GM18519 (cell line): ENCODE measurements around the gene KRTAP3-2.
"Not testable (repeated sequence)": the region's sequence is repeated elsewhere in the genome, so short reads cannot be mapped to it uniquely, and the experiment has no call there.

ENCODE experiments used
- ATAC-seq: cut with Tn5 transposase; IDR thresholded peaks from one replicate; pipeline ENCODE4 v1.9.1; 2021; ENCODE audit warnings: mild to moderate bottlenecking, moderate library complexity; ENCODE audit not compliant: unreplicated experiment, low FRiP score

KRTAP3-2 gene

GRCh38 chr17:40999563-40999962 is at the start of gene KRTAP3-2:
KRTAP3-2 (minus strand) TSS chr17:40999906; CDS start chr17:40999853, 53 bp downstream.
- not testable (repeated sequence) for ATAC-seq

DNA sequence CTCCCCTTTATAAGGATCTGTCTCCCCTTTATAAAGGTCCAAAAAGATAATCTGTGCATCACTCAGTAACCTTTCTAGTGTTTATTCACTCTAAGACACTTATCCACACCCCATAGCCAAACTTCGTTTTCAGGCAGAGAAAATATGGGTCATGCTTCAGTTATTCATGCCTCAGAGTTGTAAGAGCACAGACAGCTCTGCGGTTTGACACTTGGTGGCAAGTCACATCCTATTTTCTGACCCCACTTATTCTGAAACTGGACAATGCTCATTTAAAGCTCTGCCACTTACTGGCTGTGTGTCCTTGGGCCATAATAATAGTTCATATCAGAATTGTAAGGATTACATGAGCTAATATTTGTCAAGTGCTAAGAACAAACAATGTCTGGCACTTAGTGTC is 49.4 kb upstream of the KRTAP3-2 start:
- ATAC-seq = no peak

- ATAC-seq = no peak
Observed at GRCh38 chr17:41048441-41048840, 48.7 kb upstream of the KRTAP3-2 start.

GRCh38 chr17:41046735-41047465 is 47.2 kb upstream of the KRTAP3-2 start, which contains the start of gene KRTAP2-1:
KRTAP2-1 (minus strand) TSS chr17:41047316; CDS start chr17:41047267, 49 bp downstream.
- ATAC-seq = not testable (repeated sequence)

DNA sequence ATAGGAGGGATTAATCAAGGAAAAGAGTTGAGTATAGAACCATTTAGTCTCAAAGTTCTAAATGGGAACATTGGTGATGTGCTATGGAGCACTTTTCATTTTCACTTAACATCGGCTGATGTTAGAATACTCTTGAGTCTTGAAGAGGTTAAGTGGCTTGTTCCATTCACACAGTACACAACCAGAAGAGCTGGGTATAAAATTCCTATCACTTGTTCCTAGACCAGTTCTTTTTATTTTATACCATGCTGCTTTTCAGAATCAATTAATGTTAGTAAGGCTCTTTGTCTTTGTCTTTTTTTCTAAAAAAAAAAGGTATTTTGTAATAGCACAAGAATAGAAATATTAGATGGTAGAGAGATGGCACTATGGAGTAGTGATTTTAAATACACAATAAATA is 43.2 kb upstream of the KRTAP3-2 start:
- ATAC-seq = no peak

DNA sequence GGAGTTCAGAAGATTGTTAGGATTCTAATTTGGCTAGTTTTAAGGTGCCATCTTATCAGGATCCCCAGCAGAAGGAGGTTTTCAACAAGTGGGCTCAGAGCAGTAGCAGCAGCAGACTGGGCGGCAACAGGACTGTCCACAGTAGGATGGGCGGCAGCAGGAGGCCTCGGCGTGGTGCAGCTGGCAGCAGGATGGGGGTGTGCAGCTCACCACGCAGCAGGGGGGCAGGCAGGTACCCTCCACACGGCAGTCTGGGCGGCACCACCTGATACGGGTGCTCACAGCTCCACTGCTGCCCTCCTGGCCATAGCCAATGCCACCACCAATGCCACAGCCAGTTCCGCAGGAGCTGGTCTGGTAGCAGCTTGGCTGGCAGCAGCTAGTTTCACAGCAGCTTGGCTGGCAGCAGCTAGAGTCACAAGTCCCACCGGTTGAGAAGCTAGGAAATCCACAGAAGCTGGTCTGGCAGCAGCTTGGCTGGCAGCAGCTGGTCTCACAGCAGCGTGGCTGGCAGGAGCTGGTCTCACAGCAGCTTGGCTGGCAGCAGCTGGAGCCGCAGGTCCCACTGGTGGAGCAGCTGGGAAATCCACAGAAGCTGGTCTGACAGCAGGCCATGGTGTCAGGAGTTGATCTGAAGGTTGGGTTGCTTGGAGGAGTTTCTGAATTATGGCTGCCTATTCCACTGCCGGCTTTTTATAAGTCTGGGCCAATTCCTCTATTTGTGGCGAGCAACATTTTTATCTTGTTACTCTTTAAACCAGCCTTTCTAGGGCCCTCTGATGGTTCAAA is 41.3 kb upstream of the KRTAP3-2 start, which contains the start of gene KRTAP1-1:
KRTAP1-1 (minus strand) TSS at position 668 of the 789 bp plus-strand sequence; CDS start at position 615, 53 bp downstream.
- not testable (repeated sequence) for ATAC-seq

GRCh38 chr17:41037853-41038350 is 38.2 kb upstream of the KRTAP3-2 start:
- no peak for ATAC-seq

DNA sequence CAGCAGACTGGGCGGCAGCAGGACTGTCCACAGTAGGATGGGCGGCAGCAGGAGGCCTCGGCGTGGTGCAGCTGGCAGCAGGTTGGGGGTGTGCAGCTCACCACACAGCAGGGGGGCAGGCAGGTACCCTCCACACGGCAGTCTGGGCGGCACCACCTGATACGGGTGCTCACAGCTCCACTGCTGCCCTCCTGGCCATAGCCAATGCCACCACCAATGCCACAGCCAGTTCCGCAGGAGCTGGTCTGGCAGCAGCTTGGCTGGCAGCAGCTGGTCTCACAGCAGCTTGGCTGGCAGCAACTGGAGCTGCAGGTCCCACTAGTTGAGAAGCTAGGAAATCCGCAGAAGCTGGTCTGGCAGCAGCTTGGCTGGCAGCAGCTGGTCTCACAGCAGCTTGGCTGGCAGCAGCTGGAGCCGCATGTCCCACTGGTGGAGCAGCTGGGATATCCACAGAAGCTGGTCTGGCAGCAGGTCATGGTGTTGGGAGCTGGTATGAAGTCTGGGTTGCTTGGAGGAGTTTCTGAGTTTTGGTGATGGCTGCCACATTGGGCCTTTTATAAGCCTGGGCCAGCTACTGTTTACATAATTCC is 34.7 kb upstream of the KRTAP3-2 start, which contains the start of gene KRTAP1-3:
KRTAP1-3 (minus strand) TSS at position 529 of the 590 bp plus-strand sequence; CDS start at position 476, 53 bp downstream.
- ATAC-seq = not testable (repeated sequence)

DNA sequence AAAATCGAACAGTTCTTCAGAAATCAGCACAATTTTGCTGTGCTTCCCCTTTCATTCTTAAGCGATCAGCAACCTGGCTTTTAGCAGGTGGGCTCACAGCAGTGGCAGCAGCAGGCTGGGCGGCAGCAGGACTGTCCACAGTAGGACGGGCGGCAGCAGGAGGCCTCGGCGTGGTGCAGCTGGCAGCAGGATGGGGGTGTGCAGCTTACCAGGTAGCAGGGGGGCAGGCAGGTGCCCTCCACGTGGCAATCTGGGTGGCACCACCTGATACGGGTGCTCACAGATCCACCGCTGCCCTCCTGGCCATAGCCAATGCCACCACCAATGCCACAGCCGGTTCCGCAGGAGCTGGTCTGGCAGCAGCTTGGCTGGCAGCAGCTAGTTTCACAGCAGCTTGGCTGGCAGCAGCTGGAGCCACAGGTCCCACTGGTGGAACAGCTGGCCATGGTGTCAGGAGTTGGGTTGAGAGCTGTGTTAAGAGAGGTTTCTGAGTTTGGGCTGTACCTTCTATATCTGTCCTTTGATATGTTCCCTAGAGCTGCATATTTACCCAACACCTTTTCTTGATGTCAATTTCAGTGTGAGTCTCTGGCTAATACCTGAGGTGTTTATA is 30.0 kb upstream of the KRTAP3-2 start, which contains the start of gene KRTAP1-4:
KRTAP1-4 (minus strand) TSS at position 563 of the 613 bp plus-strand sequence; CDS start at position 446, 117 bp downstream.
- ATAC-seq = no peak

GRCh38 chr17:41026715-41027471 is 27.2 kb upstream of the KRTAP3-2 start, which contains the start of gene KRTAP1-5:
KRTAP1-5 (minus strand) TSS chr17:41027208; CDS start chr17:41027155, 53 bp downstream.
- no peak for ATAC-seq

GRCh38 chr17:41024697-41025096 is 25.0 kb upstream of the KRTAP3-2 start:
- no peak for ATAC-seq

- ATAC-seq = no peak
Observed at GRCh38 chr17:41020336-41020735, 20.6 kb upstream of the KRTAP3-2 start.

DNA sequence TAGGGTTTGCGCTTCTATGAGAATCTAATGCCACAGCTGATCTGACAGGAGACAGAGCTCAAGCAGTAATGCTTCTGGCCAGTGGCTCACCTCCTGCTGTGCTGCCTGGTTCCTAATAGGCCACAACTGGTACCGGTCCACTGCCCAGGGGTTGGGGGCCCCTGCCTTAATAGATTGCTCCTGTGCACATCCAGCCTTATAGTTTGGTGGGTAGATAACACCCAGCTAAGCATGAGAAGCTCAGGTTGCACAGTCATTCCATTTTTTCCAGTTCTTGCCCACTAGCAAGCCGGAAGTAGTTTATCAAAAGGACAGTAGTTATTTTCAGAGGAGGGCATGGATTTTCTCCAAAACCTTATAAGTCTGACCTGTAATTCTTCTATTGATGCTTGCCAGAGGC is 19.7 kb upstream of the KRTAP3-2 start:
- no peak for ATAC-seq

DNA sequence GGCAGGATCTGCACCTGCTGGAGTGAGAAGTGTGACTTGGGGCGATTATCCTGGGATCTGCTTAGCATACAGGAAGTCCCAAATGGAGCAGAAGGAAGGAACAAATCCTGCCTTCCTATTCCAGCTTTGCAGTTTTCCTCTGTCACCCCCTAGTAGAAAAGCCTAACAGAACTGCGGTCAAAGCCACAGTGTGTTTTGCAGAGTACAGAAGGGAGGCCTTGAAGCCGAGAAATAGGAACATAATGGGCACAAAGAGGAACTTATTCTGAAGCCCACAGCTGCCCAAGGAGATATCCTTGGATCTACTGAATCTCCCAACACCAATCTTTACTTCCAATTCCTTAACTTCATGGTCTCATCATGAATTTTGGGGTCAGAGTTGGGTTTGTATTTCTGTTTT is 18.8 kb upstream of the KRTAP3-2 start:
- no peak for ATAC-seq

GRCh38 chr17:41016578-41017215 is 17.0 kb upstream of the KRTAP3-2 start:
- ATAC-seq = no peak

GRCh38 chr17:41015454-41015853 is 15.7 kb upstream of the KRTAP3-2 start:
- ATAC-seq = no peak

DNA sequence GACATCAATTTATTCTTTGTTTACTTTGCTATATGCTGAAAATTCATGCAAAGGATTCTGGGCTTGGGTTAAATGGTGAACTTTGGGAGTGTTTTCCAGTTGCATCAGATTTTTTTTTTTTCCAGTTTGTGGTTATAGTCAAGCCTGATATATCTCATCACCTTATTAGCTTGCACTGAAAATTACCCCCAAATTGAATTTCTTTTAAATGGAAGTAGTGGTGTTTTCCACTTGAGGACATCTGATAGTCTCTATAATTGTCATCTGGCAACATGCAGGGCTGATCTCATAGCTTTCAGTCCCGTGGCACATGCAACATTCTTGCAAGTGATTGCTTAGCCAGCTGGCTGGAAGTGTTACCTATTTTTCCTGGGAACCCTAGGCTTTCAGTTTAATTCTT is 13.9 kb upstream of the KRTAP3-2 start:
- no peak for ATAC-seq

GRCh38 chr17:41013181-41013580 is 13.5 kb upstream of the KRTAP3-2 start:
- ATAC-seq = no peak
